GM23338 (cell line): ENCODE measurements around the gene VPS37C. TPM values are rescaled to one million over a fixed set of nuclear protein-coding genes. Genes with fewer than 3 reads are reported as not detected.

Experiments used
- ATAC-seq: fragments of 200-7000 bp; cut with Tn5 transposase; 3 replicates; pipeline ENCODE4 v1.9.1; 2020
- DNase-seq: peaks from one replicate; pipeline ENCODE4 v3.0.0-alpha.2; 2015; ENCODE audit warnings: low spot score
- H2AFZ ChIP-seq: fragments of 200-600 bp; sonication (generic); 2 replicates; pipeline ENCODE4 v1.8.0; 2016; ENCODE audit warnings: antibody characterized with exemption, mild to moderate bottlenecking, moderate library complexity
- H3F3A ChIP-seq: fragments of 200-600 bp; sonication (generic); replicated peaks from 2 replicates; pipeline ENCODE4 v1.8.0; 2017; ENCODE audit warnings: antibody characterized with exemption, mixed run types, low read depth
- H3K27ac ChIP-seq: fragments of 200-600 bp; sonication (generic); 2 replicates; pipeline ENCODE4 v1.6.1; 2016; ENCODE audit warnings: low read depth
- H3K27me3 ChIP-seq: fragments of 200-600 bp; sonication (generic); 2 replicates; pipeline ENCODE4 v1.8.0; 2016; ENCODE audit warnings: mild to moderate bottlenecking, mixed run types, moderate library complexity; ENCODE audit not compliant: insufficient read depth
- H3K36me3 ChIP-seq: fragments of 200-600 bp; sonication (generic); 2 replicates; pipeline ENCODE4 v1.8.0; 2016; ENCODE audit warnings: mild to moderate bottlenecking; ENCODE audit not compliant: insufficient read depth
- H3K4me1 ChIP-seq: fragments of 200-600 bp; sonication (generic); 2 replicates; pipeline ENCODE4 v1.8.0; 2016; ENCODE audit warnings: mild to moderate bottlenecking, moderate library complexity; ENCODE audit not compliant: insufficient read depth
- H3K4me2 ChIP-seq: fragments of 200-600 bp; sonication (generic); 2 replicates; pipeline ENCODE4 v1.7.1; 2017; ENCODE audit warnings: mixed run types
- H3K4me3 ChIP-seq: fragments of 200-600 bp; sonication (generic); 2 replicates; pipeline ENCODE4 v1.6.1; 2016; ENCODE audit warnings: mixed run types
- H3K79me2 ChIP-seq: fragments of 200-600 bp; sonication (generic); replicated peaks from 2 replicates; pipeline ENCODE4 v1.8.0; 2017; ENCODE audit warnings: mild to moderate bottlenecking; ENCODE audit not compliant: insufficient read depth
- H3K9me2 ChIP-seq: fragments of 200-600 bp; sonication (generic); 2 replicates; pipeline ENCODE4 v1.8.0; 2017; ENCODE audit not compliant: insufficient read depth
- H4K20me1 ChIP-seq: fragments of 200-600 bp; sonication (generic); replicated peaks from 2 replicates; pipeline ENCODE4 v1.8.0; 2017; ENCODE audit warnings: mild to moderate bottlenecking; ENCODE audit not compliant: insufficient read depth
- H3K27ac Mint-ChIP-seq: 2 replicates; pipeline ENCODE4 v1.8.0; 2020; ENCODE audit warnings: inconsistent platforms, mild to moderate bottlenecking, moderate library complexity, mixed read lengths
- H3K27me3 Mint-ChIP-seq: 3 replicates; pipeline ENCODE4 v1.8.0; 2022; ENCODE audit warnings: low read depth, mild to moderate bottlenecking, moderate library complexity, mixed read lengths, inconsistent platforms; ENCODE audit not compliant: insufficient read depth, poor library complexity
- H3K36me3 Mint-ChIP-seq: 3 replicates; pipeline ENCODE4 v1.8.0; 2021; ENCODE audit warnings: low read depth, mild to moderate bottlenecking, inconsistent platforms, moderate library complexity, mixed read lengths
- H3K4me1 Mint-ChIP-seq: 3 replicates; pipeline ENCODE4 v1.8.0; 2020; ENCODE audit warnings: mild to moderate bottlenecking, inconsistent platforms, mixed read lengths
- H3K4me3 Mint-ChIP-seq: 3 replicates; pipeline ENCODE4 v1.8.0; 2021; ENCODE audit warnings: moderate library complexity, mild to moderate bottlenecking, inconsistent platforms, mixed read lengths
- H3K9me3 Mint-ChIP-seq: 3 replicates; pipeline ENCODE4 v1.8.0; 2020; ENCODE audit warnings: moderate library complexity, mild to moderate bottlenecking, inconsistent platforms, mixed read lengths
- EZH2 ChIP-seq: fragments of 200-600 bp; sonication (generic); IDR thresholded peaks from one replicate; pipeline ENCODE4 v1.8.0; 2017; ENCODE audit warnings: antibody characterized with exemption, mild to moderate bottlenecking, low read depth; ENCODE audit not compliant: unreplicated experiment
- EZH2phosphoT487 ChIP-seq: fragments of 200-600 bp; sonication (generic); IDR thresholded peaks from one replicate; pipeline ENCODE4 v1.8.1; 2018; ENCODE audit warnings: antibody characterized with exemption; ENCODE audit not compliant: unreplicated experiment
- JUNB ChIP-seq: IDR thresholded peaks from one replicate; pipeline ENCODE4 v1.6.1; 2016; ENCODE audit warnings: antibody characterized with exemption; ENCODE audit not compliant: unreplicated experiment
- NANOG ChIP-seq: IDR thresholded peaks from 2 replicates; pipeline ENCODE4 v1.6.1; 2016; ENCODE audit warnings: antibody characterized with exemption, borderline replicate concordance
- POLR2AphosphoS5 ChIP-seq: IDR thresholded peaks from 2 replicates; pipeline ENCODE4 v1.6.1; 2016; ENCODE audit warnings: antibody characterized with exemption, low read depth
- STAT1 ChIP-seq: IDR thresholded peaks from one replicate; pipeline ENCODE4 v1.6.1; 2016; ENCODE audit warnings: antibody characterized with exemption; ENCODE audit not compliant: unreplicated experiment
- ZNF114 ChIP-seq: fragments of 250-450 bp; sonication (Bioruptor Pico); IDR thresholded peaks from 2 replicates; pipeline ENCODE4 v1.5.0; 2020; ENCODE audit warnings: mild to moderate bottlenecking, moderate library complexity
- ZNF331 ChIP-seq: fragments of 250-450 bp; sonication (Bioruptor Pico); IDR thresholded peaks from 2 replicates; pipeline ENCODE4 v1.5.0; 2020; ENCODE audit warnings: low read depth, mild to moderate bottlenecking, moderate library complexity
- polyA plus RNA-seq: library from polyadenylated mRNA; unstranded; fragments of >200 nt; fragmentation: Nextera tagmentation; extraction: Ambion mirVana; gene quantifications from 2 replicates; pipeline ENCODE4 v1.2.1, GENCODE V29; 2016
- total RNA-seq: library from RNA; depleted of rRNA; stranded (reverse); fragments of >200 nt; shearing (Covaris generic); gene quantifications from 2 replicates; pipeline ENCODE4 v1.2.3, GENCODE V29; 2014
- TF ChIP-seq, protein P1 (sequence below): fragments of 250-450 bp; sonication (Bioruptor Pico); IDR thresholded peaks from 2 replicates; pipeline ENCODE4 v1.5.0; 2020; ENCODE audit warnings: mild to moderate bottlenecking, moderate library complexity
- TF ChIP-seq, protein P2 (sequence below): IDR thresholded peaks from 2 replicates; pipeline ENCODE4 v1.6.1; 2016; ENCODE audit warnings: antibody characterized with exemption
- TF ChIP-seq, protein P3 (sequence below): IDR thresholded peaks from one replicate; pipeline ENCODE4 v1.6.1; 2018; ENCODE audit warnings: antibody characterized with exemption; ENCODE audit not compliant: unreplicated experiment

VPS37C gene
- total and polyA plus RNA-seq, 2 experiments from 2014 or later = 8.8 to 19.4 TPM

DNA sequence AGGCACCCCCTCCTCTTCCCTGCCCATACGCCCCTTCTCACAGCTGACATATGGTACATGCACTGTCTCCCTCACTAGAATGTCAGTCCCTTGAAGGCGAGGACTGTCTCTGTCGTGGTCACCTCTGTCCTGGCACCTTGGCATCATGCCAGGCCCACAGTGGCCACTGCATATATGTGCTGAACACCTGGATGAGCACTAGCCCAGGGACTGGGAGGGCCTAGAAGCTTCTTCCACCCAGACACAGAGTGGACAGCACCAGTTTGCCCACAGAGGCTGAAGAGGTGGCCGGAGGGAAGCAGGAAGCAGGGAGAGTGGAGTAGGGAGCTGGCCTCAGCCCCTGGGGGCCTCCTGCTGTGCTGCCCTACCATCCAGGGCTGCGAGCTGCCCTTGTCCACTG is 28.6 kb downstream of the VPS37C start:
- peaks cover 7% of the 10 kb centered on the region for H3K27me3 Mint-ChIP-seq
- Histone ChIP-seq H3K27me3 (no peaks in the 10 kb centered on the region), H3K79me2 (no peaks in the 10 kb centered on the region), H3K4me3 (no peak overlapping the region), H3K9me2 (no peaks in the 10 kb centered on the region), H3K27ac (no peak overlapping the region), H4K20me1 (0 out of 2 replicates have a peak, but pooled peaks cover 2% of the 10 kb centered on the region), H3K36me3 (no peaks in the 10 kb centered on the region), H3K4me2 (no peak overlapping the region), H3F3A (no peaks in the 10 kb centered on the region), H3K4me1 (peaks cover 2% of the 10 kb centered on the region; the same call in 1 of the 2 replicates), H2AFZ (no peak overlapping the region)
- H3K9me3 Mint-ChIP-seq = no peaks in the 10 kb centered on the region
- H3K4me3 Mint-ChIP-seq = no peak overlapping the region
- no peak overlapping the region; the same call in 1 of the 2 replicates for H3K27ac Mint-ChIP-seq
- H3K4me1 Mint-ChIP-seq = peaks cover 15% of the 10 kb centered on the region
- TF ChIP-seq ZNF114 (CRISPR knock-in tag) (no peak), ZNF331 (CRISPR knock-in tag) (no peak)
- TF ChIP-seq, protein P1, sequence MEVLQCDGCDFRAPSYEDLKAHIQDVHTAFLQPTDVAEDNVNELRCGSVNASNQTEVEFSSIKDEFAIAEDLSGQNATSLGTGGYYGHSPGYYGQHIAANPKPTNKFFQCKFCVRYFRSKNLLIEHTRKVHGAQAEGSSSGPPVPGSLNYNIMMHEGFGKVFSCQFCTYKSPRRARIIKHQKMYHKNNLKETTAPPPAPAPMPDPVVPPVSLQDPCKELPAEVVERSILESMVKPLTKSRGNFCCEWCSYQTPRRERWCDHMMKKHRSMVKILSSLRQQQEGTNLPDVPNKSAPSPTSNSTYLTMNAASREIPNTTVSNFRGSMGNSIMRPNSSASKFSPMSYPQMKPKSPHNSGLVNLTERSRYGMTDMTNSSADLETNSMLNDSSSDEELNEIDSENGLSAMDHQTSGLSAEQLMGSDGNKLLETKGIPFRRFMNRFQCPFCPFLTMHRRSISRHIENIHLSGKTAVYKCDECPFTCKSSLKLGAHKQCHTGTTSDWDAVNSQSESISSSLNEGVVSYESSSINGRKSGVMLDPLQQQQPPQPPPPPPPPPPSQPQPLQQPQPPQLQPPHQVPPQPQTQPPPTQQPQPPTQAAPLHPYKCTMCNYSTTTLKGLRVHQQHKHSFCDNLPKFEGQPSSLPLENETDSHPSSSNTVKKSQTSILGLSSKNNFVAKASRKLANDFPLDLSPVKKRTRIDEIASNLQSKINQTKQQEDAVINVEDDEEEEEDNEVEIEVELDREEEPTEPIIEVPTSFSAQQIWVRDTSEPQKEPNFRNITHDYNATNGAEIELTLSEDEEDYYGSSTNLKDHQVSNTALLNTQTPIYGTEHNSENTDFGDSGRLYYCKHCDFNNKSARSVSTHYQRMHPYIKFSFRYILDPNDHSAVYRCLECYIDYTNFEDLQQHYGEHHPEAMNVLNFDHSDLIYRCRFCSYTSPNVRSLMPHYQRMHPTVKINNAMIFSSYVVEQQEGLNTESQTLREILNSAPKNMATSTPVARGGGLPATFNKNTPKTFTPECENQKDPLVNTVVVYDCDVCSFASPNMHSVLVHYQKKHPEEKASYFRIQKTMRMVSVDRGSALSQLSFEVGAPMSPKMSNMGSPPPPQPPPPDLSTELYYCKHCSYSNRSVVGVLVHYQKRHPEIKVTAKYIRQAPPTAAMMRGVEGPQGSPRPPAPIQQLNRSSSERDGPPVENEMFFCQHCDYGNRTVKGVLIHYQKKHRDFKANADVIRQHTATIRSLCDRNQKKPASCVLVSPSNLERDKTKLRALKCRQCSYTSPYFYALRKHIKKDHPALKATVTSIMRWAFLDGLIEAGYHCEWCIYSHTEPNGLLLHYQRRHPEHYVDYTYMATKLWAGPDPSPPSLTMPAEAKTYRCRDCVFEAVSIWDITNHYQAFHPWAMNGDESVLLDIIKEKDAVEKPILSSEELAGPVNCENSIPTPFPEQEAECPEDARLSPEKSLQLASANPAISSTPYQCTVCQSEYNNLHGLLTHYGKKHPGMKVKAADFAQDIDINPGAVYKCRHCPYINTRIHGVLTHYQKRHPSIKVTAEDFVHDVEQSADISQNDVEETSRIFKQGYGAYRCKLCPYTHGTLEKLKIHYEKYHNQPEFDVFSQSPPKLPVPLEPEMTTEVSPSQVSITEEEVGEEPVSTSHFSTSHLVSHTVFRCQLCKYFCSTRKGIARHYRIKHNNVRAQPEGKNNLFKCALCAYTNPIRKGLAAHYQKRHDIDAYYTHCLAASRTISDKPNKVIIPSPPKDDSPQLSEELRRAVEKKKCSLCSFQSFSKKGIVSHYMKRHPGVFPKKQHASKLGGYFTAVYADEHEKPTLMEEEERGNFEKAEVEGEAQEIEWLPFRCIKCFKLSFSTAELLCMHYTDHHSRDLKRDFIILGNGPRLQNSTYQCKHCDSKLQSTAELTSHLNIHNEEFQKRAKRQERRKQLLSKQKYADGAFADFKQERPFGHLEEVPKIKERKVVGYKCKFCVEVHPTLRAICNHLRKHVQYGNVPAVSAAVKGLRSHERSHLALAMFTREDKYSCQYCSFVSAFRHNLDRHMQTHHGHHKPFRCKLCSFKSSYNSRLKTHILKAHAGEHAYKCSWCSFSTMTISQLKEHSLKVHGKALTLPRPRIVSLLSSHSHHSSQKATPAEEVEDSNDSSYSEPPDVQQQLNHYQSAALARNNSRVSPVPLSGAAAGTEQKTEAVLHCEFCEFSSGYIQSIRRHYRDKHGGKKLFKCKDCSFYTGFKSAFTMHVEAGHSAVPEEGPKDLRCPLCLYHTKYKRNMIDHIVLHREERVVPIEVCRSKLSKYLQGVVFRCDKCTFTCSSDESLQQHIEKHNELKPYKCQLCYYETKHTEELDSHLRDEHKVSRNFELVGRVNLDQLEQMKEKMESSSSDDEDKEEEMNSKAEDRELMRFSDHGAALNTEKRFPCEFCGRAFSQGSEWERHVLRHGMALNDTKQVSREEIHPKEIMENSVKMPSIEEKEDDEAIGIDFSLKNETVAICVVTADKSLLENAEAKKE (CRISPR knock-in tag) = no peak
- no peak for ATAC-seq
- no peak for DNase-seq
- peaks cover 13% of the 10 kb centered on the region for H3K36me3 Mint-ChIP-seq

DNA sequence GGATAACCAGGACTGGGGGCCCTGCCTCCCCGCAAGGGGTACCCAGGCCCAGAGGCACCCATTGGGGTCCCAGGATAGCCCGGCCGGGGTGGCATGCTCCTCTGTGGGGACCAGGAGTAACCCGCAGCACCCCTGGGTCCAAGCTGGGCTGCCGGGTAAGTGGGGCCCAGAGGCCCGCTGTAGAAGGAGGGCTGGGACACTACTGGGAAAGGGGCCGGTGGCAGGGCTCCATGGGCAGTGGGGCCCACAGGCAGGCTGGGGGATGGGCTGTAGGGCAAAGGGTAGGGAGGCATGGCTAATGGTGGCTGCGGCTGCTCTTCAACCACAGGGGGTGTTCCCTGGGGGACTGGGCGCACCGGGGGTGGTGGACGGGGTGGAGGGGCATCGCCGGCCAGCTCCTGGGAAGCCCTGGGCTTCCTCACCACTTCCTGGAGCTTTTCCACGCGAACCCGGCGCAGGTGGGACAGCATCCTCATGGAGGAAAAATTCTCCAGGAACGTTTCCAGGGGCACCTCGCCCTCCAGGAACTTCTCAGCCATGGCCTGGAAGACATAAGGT is 29.1 kb downstream of the VPS37C start:
- Histone ChIP-seq H3K79me2 (no peaks in the 10 kb centered on the region), H3K9me2 (no peaks in the 10 kb centered on the region), H3K4me1 (peaks cover 2% of the 10 kb centered on the region; the same call in 1 of the 2 replicates), H4K20me1 (0 out of 2 replicates have a peak, but pooled peaks cover 2% of the 10 kb centered on the region), H3K27me3 (no peaks in the 10 kb centered on the region), H3K4me3 (no peak overlapping the region), H3K27ac (no peak overlapping the region), H3K36me3 (no peaks in the 10 kb centered on the region), H3K4me2 (no peak overlapping the region), H3F3A (no peaks in the 10 kb centered on the region), H2AFZ (no peak overlapping the region)
- no peak overlapping the region for H3K4me3 Mint-ChIP-seq
- DNase-seq (no peak), ATAC-seq (no peak)
- H3K27ac Mint-ChIP-seq = no peak overlapping the region
- peaks cover 15% of the 10 kb centered on the region for H3K4me1 Mint-ChIP-seq
- H3K27me3 Mint-ChIP-seq = peaks cover 7% of the 10 kb centered on the region
- no peaks in the 10 kb centered on the region for H3K9me3 Mint-ChIP-seq
- peaks cover 7% of the 10 kb centered on the region; the same call in 2 of the 3 replicates for H3K36me3 Mint-ChIP-seq
- TF ChIP-seq ZNF114 (CRISPR knock-in tag) = no peak
- TF ChIP-seq STAT1 = no peak
- TF ChIP-seq, protein P2, sequence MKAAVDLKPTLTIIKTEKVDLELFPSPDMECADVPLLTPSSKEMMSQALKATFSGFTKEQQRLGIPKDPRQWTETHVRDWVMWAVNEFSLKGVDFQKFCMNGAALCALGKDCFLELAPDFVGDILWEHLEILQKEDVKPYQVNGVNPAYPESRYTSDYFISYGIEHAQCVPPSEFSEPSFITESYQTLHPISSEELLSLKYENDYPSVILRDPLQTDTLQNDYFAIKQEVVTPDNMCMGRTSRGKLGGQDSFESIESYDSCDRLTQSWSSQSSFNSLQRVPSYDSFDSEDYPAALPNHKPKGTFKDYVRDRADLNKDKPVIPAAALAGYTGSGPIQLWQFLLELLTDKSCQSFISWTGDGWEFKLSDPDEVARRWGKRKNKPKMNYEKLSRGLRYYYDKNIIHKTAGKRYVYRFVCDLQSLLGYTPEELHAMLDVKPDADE = no peak
- TF ChIP-seq, protein P3, sequence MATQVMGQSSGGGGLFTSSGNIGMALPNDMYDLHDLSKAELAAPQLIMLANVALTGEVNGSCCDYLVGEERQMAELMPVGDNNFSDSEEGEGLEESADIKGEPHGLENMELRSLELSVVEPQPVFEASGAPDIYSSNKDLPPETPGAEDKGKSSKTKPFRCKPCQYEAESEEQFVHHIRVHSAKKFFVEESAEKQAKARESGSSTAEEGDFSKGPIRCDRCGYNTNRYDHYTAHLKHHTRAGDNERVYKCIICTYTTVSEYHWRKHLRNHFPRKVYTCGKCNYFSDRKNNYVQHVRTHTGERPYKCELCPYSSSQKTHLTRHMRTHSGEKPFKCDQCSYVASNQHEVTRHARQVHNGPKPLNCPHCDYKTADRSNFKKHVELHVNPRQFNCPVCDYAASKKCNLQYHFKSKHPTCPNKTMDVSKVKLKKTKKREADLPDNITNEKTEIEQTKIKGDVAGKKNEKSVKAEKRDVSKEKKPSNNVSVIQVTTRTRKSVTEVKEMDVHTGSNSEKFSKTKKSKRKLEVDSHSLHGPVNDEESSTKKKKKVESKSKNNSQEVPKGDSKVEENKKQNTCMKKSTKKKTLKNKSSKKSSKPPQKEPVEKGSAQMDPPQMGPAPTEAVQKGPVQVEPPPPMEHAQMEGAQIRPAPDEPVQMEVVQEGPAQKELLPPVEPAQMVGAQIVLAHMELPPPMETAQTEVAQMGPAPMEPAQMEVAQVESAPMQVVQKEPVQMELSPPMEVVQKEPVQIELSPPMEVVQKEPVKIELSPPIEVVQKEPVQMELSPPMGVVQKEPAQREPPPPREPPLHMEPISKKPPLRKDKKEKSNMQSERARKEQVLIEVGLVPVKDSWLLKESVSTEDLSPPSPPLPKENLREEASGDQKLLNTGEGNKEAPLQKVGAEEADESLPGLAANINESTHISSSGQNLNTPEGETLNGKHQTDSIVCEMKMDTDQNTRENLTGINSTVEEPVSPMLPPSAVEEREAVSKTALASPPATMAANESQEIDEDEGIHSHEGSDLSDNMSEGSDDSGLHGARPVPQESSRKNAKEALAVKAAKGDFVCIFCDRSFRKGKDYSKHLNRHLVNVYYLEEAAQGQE = no peak
- no peak for TF ChIP-seq POLR2AphosphoS5
- TF ChIP-seq EZH2phosphoT487 = no peak
- no peak for TF ChIP-seq EZH2
- TF ChIP-seq NANOG = no peak
- TF ChIP-seq JUNB = no peak
